GM10266 (cell line): Measurements from ENCODE around the gene SOX8.

Source experiments
- DNase-seq: peaks from one replicate; pipeline ENCODE4 v3.0.0; 2012; ENCODE audit errors: extremely low spot score
- TF ChIP-seq, protein P1 (sequence below): IDR thresholded peaks from 2 replicates; pipeline ENCODE4 v1.5.1; 2012; ENCODE audit warnings: mild to moderate bottlenecking, low read depth; ENCODE audit not compliant: control insufficient read depth, insufficient read depth; ENCODE audit errors: missing control alignments

Gene SOX8

GRCh38 chr16:1013593-1013900 is 32.0 kb downstream of the SOX8 start:
- DNase-seq, result no peak
- TF ChIP-seq, protein P1, sequence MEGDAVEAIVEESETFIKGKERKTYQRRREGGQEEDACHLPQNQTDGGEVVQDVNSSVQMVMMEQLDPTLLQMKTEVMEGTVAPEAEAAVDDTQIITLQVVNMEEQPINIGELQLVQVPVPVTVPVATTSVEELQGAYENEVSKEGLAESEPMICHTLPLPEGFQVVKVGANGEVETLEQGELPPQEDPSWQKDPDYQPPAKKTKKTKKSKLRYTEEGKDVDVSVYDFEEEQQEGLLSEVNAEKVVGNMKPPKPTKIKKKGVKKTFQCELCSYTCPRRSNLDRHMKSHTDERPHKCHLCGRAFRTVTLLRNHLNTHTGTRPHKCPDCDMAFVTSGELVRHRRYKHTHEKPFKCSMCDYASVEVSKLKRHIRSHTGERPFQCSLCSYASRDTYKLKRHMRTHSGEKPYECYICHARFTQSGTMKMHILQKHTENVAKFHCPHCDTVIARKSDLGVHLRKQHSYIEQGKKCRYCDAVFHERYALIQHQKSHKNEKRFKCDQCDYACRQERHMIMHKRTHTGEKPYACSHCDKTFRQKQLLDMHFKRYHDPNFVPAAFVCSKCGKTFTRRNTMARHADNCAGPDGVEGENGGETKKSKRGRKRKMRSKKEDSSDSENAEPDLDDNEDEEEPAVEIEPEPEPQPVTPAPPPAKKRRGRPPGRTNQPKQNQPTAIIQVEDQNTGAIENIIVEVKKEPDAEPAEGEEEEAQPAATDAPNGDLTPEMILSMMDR, result no peak

DNA sequence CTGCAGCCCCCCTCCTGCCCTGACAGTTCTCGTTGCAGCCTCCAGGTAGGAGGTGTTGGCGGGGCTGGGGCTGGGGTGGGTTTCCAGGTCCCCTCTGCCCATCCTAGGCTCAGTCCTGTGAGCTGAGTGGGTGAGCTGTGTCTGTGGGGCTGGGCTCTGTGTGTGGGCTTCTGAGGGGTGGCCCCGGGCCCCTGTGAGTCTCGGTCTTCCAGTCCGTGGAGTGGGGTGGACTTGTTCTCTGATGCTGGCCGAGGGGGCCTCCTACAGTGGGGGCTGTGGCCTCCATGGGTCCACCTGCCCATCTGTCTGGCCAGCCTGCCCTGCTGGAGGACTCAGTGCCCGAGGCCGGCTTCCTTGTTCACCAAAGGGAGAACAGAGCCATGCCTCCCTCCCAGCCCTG is 32.7 kb downstream of the SOX8 start:
- no peak for DNase-seq
- TF ChIP-seq, protein P1, result no peak

DNA sequence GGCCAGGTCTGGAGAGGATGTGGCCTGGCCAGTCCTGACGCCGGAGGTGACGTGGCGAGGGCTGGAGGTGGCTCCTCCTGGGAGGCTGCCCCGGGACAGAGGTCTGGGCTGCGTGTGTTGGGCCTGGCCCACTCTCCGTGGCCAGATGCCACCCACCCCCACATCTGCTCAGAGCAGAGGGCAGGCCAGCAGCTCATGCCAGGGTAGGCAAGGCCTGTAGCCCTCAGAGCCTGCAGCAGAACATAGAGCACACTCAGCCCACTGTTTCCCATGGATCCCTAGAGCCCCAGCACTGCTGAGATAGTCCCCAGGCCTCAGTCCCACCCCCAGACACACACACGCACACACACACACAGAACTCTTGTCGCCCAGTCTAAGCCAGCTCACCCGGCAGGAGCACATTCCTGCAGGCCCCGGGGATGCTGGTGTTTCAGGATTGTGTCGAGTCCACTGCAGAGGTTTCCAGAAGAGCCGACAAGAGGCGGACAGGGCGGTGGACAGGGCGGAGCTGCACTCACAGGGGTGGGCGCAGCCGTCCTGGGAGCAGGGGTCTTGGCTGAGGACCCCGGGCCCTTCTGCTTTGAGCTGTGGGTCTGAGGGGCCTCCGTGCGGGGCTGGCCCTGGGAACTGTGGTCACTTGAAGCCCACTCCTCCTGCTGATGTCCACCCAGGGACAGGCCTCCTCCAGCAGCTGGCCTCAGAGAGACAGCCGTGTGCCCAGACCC is 33.4 kb downstream of the SOX8 start:
- TF ChIP-seq, protein P1, result no peak
- no peak for DNase-seq

DNA sequence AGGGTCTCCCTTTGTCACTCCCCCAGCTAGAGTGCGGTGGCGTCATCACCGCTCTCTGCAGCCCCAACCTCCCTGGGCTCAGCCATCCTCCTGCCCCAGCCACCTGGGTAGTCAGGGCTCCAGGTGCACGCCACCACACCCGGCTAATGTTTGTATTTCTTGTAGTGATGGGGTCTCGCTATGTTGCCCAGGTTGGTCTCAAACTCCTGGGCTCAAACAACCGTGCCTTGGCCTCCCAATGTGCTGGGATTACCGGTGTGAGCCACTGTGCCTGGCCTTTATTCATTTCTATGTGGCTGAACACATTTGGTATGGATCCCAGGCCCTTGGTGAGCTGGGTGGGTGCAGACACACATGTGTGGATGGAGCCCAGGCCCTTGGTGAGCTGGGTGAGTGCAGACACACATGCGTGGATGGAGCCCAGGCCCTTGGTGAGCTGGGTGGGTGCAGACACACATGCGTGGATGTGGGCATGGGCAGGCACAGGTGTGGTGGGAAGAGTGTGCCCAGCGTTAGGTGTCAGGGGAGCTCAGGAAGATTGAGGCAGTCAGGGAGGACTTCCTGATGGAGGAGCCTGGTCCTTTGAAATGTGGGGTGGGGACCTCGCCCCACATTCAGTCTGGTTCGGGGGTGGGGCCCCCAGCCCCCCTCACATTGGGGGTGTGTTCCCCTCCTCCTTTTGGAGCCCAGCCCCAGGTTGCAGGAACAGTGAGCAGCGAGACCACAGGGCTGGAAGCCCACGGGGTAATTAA is 37.1 kb downstream of the SOX8 start:
- no peak for DNase-seq
- TF ChIP-seq, protein P1, result no peak

GRCh38 chr16:1019231-1020090 is 37.9 kb downstream of the SOX8 start:
- DNase-seq, result no peak
- TF ChIP-seq, protein P1, result no peak

DNA sequence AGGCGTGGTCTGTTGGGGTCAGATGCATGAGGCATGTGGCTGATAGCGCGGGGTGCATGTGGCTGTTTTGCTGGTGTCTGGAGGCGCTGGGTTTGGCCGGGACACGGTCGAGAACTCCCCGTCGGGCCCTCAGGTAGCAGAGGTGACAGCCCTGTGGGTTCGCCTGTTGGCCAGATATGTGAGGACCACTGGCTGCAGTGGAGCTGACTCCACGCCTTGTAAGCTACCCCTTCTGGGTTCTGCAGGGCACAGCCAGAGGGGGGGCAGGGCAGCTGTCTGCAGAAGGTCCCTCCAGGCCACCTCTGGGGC is 38.5 kb downstream of the SOX8 start:
- no peak for DNase-seq
- TF ChIP-seq, protein P1, result no peak
